Progenitor cell of endocrine pancreas (in vitro differentiated cells): ENCODE data around the gene CSMD2. TPM values are rescaled to one million over a fixed set of nuclear protein-coding genes. Genes with fewer than 3 reads are reported as not detected.

Source experiments
- DNase-seq: peaks from one replicate; pipeline ENCODE4 v3.0.0; 2021; ENCODE audit warnings: low spot score; ENCODE audit not compliant: unreplicated experiment
- H3K27ac Mint-ChIP-seq: 2 replicates; pipeline ENCODE4 v1.8.0; 2021; ENCODE audit warnings: mild to moderate bottlenecking, moderate library complexity, mixed read lengths
- H3K27me3 Mint-ChIP-seq: 2 replicates; pipeline ENCODE4 v1.8.0; 2021; ENCODE audit warnings: mixed read lengths
- H3K36me3 Mint-ChIP-seq: 2 replicates; pipeline ENCODE4 v1.8.0; 2022; ENCODE audit warnings: mixed read lengths; ENCODE audit not compliant: insufficient read depth
- H3K4me1 Mint-ChIP-seq: 2 replicates; pipeline ENCODE4 v1.8.0; 2021; ENCODE audit warnings: low read depth, mixed read lengths
- H3K4me3 Mint-ChIP-seq: 2 replicates; pipeline ENCODE4 v1.8.0; 2021; ENCODE audit warnings: low read depth, mild to moderate bottlenecking, moderate library complexity, mixed read lengths
- H3K9me3 Mint-ChIP-seq: 2 replicates; pipeline ENCODE4 v1.8.0; 2021; ENCODE audit warnings: low read depth, mixed read lengths
- total RNA-seq: library from RNA; stranded (reverse); gene quantifications from 2 replicates; pipeline ENCODE4 v1.2.1, GENCODE V29; 2021
- TF ChIP-seq, protein P1 (sequence below): fragments of 200-600 bp; sonication (generic); IDR thresholded peaks from one replicate; pipeline ENCODE4 v1.5.0; 2021; ENCODE audit warnings: antibody characterized with exemption, mild to moderate bottlenecking; ENCODE audit not compliant: unreplicated experiment

The CSMD2 gene
- total RNA-seq, 1 donor from 2014 or later = 0.38 TPM

DNA sequence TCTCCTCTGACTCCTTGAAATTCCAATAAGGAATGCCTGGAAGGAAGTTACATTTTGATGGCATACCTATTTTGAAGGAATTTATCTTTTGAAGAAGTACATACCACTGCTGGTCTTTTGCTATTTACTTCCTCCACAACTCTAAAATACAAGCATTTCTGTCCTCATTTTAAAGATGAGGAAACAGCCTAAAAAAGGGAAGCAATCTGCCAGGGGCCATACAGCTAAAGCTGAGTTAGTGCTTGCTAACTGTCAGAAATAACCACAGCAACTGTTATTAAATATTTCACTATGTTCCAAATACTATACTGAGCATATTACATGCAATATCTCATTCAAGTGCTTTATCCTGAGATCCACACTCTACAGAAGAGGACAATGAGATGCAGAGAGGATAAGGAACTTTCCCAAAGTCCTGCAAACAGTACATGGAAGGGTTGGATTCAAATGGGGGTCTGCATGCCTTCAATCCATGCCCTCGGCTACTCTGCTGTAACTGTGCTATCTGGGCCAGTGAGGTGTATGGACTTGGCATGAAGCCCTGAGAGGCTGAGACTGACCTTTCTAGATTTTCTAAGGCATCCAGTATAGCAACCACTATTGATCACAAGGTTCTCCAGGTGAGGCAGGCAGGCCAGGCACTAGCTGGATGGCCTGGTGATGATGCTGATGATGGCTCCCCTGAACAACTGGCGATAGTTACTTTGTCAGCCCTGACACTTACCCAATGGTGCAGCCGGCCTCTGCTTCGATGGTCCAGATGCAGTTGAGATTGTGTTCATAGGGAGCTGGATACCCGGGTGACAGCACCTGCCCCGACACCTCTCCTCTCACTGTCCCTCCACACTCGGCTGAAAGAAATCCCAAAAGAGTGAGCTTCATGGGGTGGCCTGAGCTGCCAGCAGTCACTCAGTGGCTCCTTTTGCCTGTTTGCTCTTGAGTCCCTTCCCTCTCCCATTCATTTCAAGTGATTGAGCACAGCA lies 472.5 kb downstream of the CSMD2 start:
- H3K27ac Mint-ChIP-seq = no peak overlapping the region
- TF ChIP-seq, protein P1, sequence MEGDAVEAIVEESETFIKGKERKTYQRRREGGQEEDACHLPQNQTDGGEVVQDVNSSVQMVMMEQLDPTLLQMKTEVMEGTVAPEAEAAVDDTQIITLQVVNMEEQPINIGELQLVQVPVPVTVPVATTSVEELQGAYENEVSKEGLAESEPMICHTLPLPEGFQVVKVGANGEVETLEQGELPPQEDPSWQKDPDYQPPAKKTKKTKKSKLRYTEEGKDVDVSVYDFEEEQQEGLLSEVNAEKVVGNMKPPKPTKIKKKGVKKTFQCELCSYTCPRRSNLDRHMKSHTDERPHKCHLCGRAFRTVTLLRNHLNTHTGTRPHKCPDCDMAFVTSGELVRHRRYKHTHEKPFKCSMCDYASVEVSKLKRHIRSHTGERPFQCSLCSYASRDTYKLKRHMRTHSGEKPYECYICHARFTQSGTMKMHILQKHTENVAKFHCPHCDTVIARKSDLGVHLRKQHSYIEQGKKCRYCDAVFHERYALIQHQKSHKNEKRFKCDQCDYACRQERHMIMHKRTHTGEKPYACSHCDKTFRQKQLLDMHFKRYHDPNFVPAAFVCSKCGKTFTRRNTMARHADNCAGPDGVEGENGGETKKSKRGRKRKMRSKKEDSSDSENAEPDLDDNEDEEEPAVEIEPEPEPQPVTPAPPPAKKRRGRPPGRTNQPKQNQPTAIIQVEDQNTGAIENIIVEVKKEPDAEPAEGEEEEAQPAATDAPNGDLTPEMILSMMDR = no peak
- H3K9me3 Mint-ChIP-seq = no peaks in the 10 kb centered on the region
- peaks cover 38% of the 10 kb centered on the region for H3K27me3 Mint-ChIP-seq
- no peak for DNase-seq
- H3K36me3 Mint-ChIP-seq = no peaks in the 10 kb centered on the region
- no peak overlapping the region for H3K4me3 Mint-ChIP-seq
- no peaks in the 10 kb centered on the region for H3K4me1 Mint-ChIP-seq

DNA sequence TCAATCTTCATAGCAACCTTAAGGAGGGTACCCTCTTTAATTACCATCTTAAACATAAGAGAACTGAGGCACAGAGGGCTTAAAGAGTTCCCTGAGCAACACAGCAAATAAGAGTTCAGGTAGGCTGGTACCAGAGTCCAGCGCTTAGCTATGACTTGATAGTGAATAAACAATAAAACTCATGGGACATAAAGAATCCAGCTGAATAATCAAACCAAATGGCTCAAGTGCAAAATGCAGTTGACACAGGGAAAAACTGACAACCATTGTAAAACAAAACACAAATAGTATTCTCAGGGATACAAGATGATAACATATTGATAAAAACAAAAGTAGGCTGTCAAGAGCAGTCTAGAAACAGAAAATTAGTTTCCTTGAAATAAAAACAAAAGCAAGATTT lies 478.0 kb downstream of the CSMD2 start:
- no peak overlapping the region for H3K4me3 Mint-ChIP-seq
- TF ChIP-seq, protein P1 = no peak
- DNase-seq = no peak
- no peak overlapping the region for H3K27ac Mint-ChIP-seq
- peaks cover 37% of the 10 kb centered on the region for H3K27me3 Mint-ChIP-seq
- H3K36me3 Mint-ChIP-seq = no peaks in the 10 kb centered on the region
- H3K4me1 Mint-ChIP-seq = no peaks in the 10 kb centered on the region
- H3K9me3 Mint-ChIP-seq = peaks cover 3% of the 10 kb centered on the region

DNA sequence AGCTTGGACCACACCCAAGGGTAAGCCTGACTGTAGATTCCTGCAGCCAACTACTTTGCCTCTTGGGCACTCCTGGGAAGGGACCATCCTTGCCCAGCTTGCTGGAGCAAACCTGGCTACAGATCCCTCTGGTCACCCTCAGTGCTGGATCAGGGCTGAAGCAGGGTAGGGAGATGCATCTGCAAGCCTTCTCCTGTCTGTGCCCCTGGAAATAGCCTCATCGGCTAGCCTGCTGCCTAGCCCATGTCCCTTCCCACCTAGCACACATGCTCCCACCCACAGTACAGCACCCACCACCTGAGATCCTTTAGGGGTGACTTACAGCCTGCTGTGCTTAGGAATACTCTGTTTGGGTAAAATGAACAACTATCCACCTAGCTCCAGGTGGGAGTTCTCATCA lies 478.5 kb downstream of the CSMD2 start:
- Mint-ChIP-seq H3K4me3 (no peak overlapping the region), H3K27me3 (peaks cover 37% of the 10 kb centered on the region), H3K36me3 (no peaks in the 10 kb centered on the region), H3K4me1 (no peaks in the 10 kb centered on the region), H3K27ac (no peak overlapping the region), H3K9me3 (peaks cover 3% of the 10 kb centered on the region)
- no peak for DNase-seq
- TF ChIP-seq, protein P1 = no peak

- TF ChIP-seq, protein P1 = no peak
- no peak for DNase-seq
- H3K27me3 Mint-ChIP-seq = peaks cover 32% of the 10 kb centered on the region
- no peak overlapping the region for H3K4me3 Mint-ChIP-seq
- no peaks in the 10 kb centered on the region for H3K36me3 Mint-ChIP-seq
- no peaks in the 10 kb centered on the region for H3K4me1 Mint-ChIP-seq
- H3K27ac Mint-ChIP-seq = no peak overlapping the region
- H3K9me3 Mint-ChIP-seq = peaks cover 3% of the 10 kb centered on the region
Measured at GRCh38 chr1:33685256-33685655, 479.8 kb downstream of the CSMD2 start.

GRCh38 chr1:33684396-33685179 lies 480.4 kb downstream of the CSMD2 start:
- peaks cover 3% of the 10 kb centered on the region for H3K9me3 Mint-ChIP-seq
- no peak overlapping the region for H3K4me3 Mint-ChIP-seq
- peaks cover 27% of the 10 kb centered on the region for H3K27me3 Mint-ChIP-seq
- TF ChIP-seq, protein P1 = no peak
- H3K4me1 Mint-ChIP-seq = no peaks in the 10 kb centered on the region
- H3K27ac Mint-ChIP-seq = no peak overlapping the region
- H3K36me3 Mint-ChIP-seq = no peaks in the 10 kb centered on the region
- DNase-seq = no peak
